ENCODE data around the gene CCL15. TPM values are rescaled to one million over a fixed set of nuclear protein-coding genes. Genes with fewer than 3 reads are reported as not detected.

The CCL15 gene
- total RNA-seq, 1 experiment from 2014 or later: not detected

GRCh38 chr17:36011201-36011600, 9.8 kb upstream of the CCL15 start:
- no TSS peak for BruUV-seq (replicated peaks)
- H3K4me3 Mint-ChIP-seq (ENCODE audit: low read depth, unreplicated experiment): no peak overlapping the region
- H3K4me1 Mint-ChIP-seq (ENCODE audit: low read depth, unreplicated experiment): no peaks in the 10 kb centered on the region
- intact Hi-C loops (cut with micrococcal nuclease; ENCODE audit: unreplicated experiment): no loop called here
- peaks cover 51% of the 10 kb centered on the region for H3K27me3 Mint-ChIP-seq (ENCODE audit: unreplicated experiment)
- H3K9me3 Mint-ChIP-seq (ENCODE audit: low read depth, unreplicated experiment): no peaks in the 10 kb centered on the region
- no peak for DNase-seq
- H3K36me3 Mint-ChIP-seq (ENCODE audit: insufficient read depth, unreplicated experiment): no peaks in the 10 kb centered on the region
- H3K27ac Mint-ChIP-seq (ENCODE audit: unreplicated experiment): no peak overlapping the region
- CTCF ChIA-PET: no interaction called here
- TF ChIP-seq CTCF (IDR thresholded peaks at IDR 0.05; ENCODE audit: unreplicated experiment): no peak

GRCh38 chr17:36008998-36009665, 7.8 kb upstream of the CCL15 start:
- intact Hi-C loops (cut with micrococcal nuclease; ENCODE audit: unreplicated experiment): no loop called here
- Mint-ChIP-seq H3K9me3 (ENCODE audit: low read depth, unreplicated experiment) (no peaks in the 10 kb centered on the region), H3K27me3 (ENCODE audit: unreplicated experiment) (peaks cover 44% of the 10 kb centered on the region), H3K27ac (ENCODE audit: unreplicated experiment) (no peak overlapping the region), H3K4me3 (ENCODE audit: low read depth, unreplicated experiment) (no peak overlapping the region), H3K36me3 (ENCODE audit: insufficient read depth, unreplicated experiment) (no peaks in the 10 kb centered on the region), H3K4me1 (ENCODE audit: low read depth, unreplicated experiment) (no peaks in the 10 kb centered on the region)
- CTCF ChIA-PET: interaction anchor here (0.6 kb wide), 1 partner anchor 9 kb away, joined by 4 read pairs; no protein-coding TSS in a partner anchor
- TF ChIP-seq CTCF (IDR thresholded peaks at IDR 0.05; ENCODE audit: unreplicated experiment): peak; percentile 50
- no peak for DNase-seq
- BruUV-seq (replicated peaks): no TSS peak

- BruUV-seq (replicated peaks): no TSS peak
- Mint-ChIP-seq H3K27me3 (ENCODE audit: unreplicated experiment) (no peaks in the 10 kb centered on the region), H3K27ac (ENCODE audit: unreplicated experiment) (no peak overlapping the region), H3K36me3 (ENCODE audit: insufficient read depth, unreplicated experiment) (no peaks in the 10 kb centered on the region), H3K4me3 (ENCODE audit: low read depth, unreplicated experiment) (no peak overlapping the region), H3K9me3 (ENCODE audit: low read depth, unreplicated experiment) (no peaks in the 10 kb centered on the region), H3K4me1 (ENCODE audit: low read depth, unreplicated experiment) (peaks cover 15% of the 10 kb centered on the region)
- CTCF ChIA-PET: interaction anchor here (0.5 kb wide), 1 partner anchor 18 kb away, joined by 3 read pairs; the partner anchor contains the start of gene CCL14
- intact Hi-C loops (cut with micrococcal nuclease; ENCODE audit: unreplicated experiment): no loop called here
- no peak for TF ChIP-seq CTCF (IDR thresholded peaks at IDR 0.05; ENCODE audit: unreplicated experiment)
- no peak for DNase-seq
Measured at GRCh38 chr17:36004594-36005108, 3.3 kb upstream of the CCL15 start.

- DNase-seq: no peak
- CTCF ChIA-PET: no interaction called here
- Mint-ChIP-seq H3K4me3 (ENCODE audit: low read depth, unreplicated experiment) (no peak overlapping the region), H3K9me3 (ENCODE audit: low read depth, unreplicated experiment) (no peaks in the 10 kb centered on the region), H3K36me3 (ENCODE audit: insufficient read depth, unreplicated experiment) (no peaks in the 10 kb centered on the region), H3K27me3 (ENCODE audit: unreplicated experiment) (peaks cover 12% of the 10 kb centered on the region), H3K4me1 (ENCODE audit: low read depth, unreplicated experiment) (peaks cover 15% of the 10 kb centered on the region), H3K27ac (ENCODE audit: unreplicated experiment) (no peak overlapping the region)
- no TSS peak for BruUV-seq (replicated peaks)
- no peak for TF ChIP-seq CTCF (IDR thresholded peaks at IDR 0.05; ENCODE audit: unreplicated experiment)
- intact Hi-C loops (cut with micrococcal nuclease; ENCODE audit: unreplicated experiment): no loop called here
Measured at GRCh38 chr17:36002631-36003030, 1.3 kb upstream of the CCL15 start.

Data from Calu3 (cell line).